Kidney (tissue), 14 donors: Measurements from ENCODE around the gene HBEGF. TPM values are rescaled to one million over a fixed set of nuclear protein-coding genes. Genes with fewer than 3 reads are reported as not detected.

ENCODE experiments used
- DNase-seq, 5 donors: peaks; one replicate each; pipeline ENCODE4 v3.0.0-alpha.2; 2013 to 2020
- FAIRE-seq: peaks from 2 replicates; lab custom pipeline; 2012; peaks lifted over from hg19 to GRCh38; lab: Jason Lieb, UNC
- H3K27ac ChIP-seq, 2 donors: one replicate each; pipeline ENCODE4 v1.7.0; 2013; ENCODE audit warnings: low read depth in 2 of 2, low read length in 2 of 2, inconsistent platforms in 1 of 2
- H3K27me3 ChIP-seq: one replicate; pipeline ENCODE4 v1.7.1; 2013; ENCODE audit warnings: low read length, inconsistent platforms; ENCODE audit not compliant: control insufficient read depth, insufficient read depth
- H3K36me3 ChIP-seq, 3 donors: one replicate each; pipeline versions ENCODE4 v1.7.0 to v1.7.1; 2013; ENCODE audit warnings: low read length in 3 of 3, control low read depth in 1 of 3, inconsistent platforms in 1 of 3; ENCODE audit not compliant: insufficient read depth in 3 of 3, control insufficient read depth in 2 of 3
- H3K4me1 ChIP-seq, 3 donors: one replicate each; pipeline versions ENCODE4 v1.7.0 to v1.7.1; 2013; ENCODE audit warnings: low read length in 3 of 3, inconsistent platforms in 1 of 3, low read depth in 1 of 3; ENCODE audit not compliant: control insufficient read depth in 2 of 3, insufficient read depth in 2 of 3
- H3K4me3 ChIP-seq, 3 donors: one replicate each; pipeline versions ENCODE4 v1.7.0 to v1.8.1; 2013; ENCODE audit warnings: low read length in 3 of 3, control low read depth in 1 of 3, inconsistent platforms in 1 of 3
- H3K9ac ChIP-seq, 3 donors: one replicate each; pipeline versions ENCODE4 v1.7.0 to v1.7.1; 2013; ENCODE audit warnings: low read length in 3 of 3, control low read depth in 1 of 3, inconsistent platforms in 1 of 3
- H3K9me3 ChIP-seq, 3 donors: one replicate each; pipeline versions ENCODE4 v1.7.0 to v1.7.1; 2013; ENCODE audit warnings: low read length in 3 of 3, control low read depth in 1 of 3, inconsistent platforms in 1 of 3; ENCODE audit not compliant: control insufficient read depth in 2 of 3, insufficient read depth in 1 of 3
- CTCF ChIP-seq: IDR thresholded peaks from 3 replicates; pipeline ENCODE4 v1.5.1; 2012; ENCODE audit warnings: mild to moderate bottlenecking, moderate library complexity, borderline replicate concordance; ENCODE audit not compliant: insufficient read depth; ENCODE audit errors: extremely low read depth
- intact Hi-C: fragments of 100-400 bp; cut with DNase I; formaldehyde crosslinking; loops from one replicate; pipeline ENCODE4 v1.11.1; 2022
- polyA plus RNA-seq: library from polyadenylated mRNA; stranded (reverse); fragments of 350-450 nt; fragmentation: Illumina TruSeq; extraction: RNeasy Lipid Tissue Mini Kit (QIAGEN cat#74804); gene quantifications from one replicate; pipeline ENCODE4 v1.2.3, GENCODE V29; 2014; ENCODE audit warnings: low read depth, low replicate concordance; ENCODE audit not compliant: insufficient read depth
- total RNA-seq: library from RNA; stranded (reverse); fragmentation: NEBNext Ultra II Directional; extraction: Animal tissue kit (Norgen Biotek cat#: 25700); gene quantifications from one replicate; pipeline ENCODE4 v1.2.1, GENCODE V29; 2021
- donor health status: control.
- donor health status: control.
- donor health status: control.
- donor health status: control.
- donor health status: control.
- donor health status: DM: yes; HTN: yes; CAD: no.
- donor health status: Normal renal cell carcinoma (clear cell type).

HBEGF gene
- total and polyA plus RNA-seq, 2 donors from 2014 or later: 6.0 to 7.8 TPM

DNA sequence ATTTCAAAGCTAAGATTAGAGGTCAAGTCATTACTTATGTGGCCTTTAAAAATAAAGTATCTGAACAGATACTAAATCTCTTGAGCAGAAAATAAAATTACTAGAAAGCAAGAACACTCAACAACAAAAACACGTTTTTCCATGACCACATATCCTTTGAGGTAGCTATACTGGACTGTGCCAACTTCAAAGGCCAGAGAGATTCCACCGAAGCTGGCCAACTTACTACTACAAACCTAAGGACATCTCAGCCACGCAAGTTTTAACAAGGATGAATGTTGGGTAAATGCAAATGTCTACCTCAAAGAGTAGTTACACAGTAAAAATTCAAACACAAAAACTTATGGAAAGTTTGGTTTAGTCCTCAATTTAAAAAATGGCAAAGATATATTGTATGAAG is 62.4 kb downstream of the HBEGF start:
- Histone ChIP-seq H3K36me3 (no peaks in the 10 kb centered on the region), H3K4me3 (no peak overlapping the region), H3K9me3 (no peaks in the 10 kb centered on the region), H3K27me3 (no peaks in the 10 kb centered on the region), H3K27ac (no peak overlapping the region), H3K4me1 (no peaks in the 10 kb centered on the region), H3K9ac (no peak overlapping the region)
- DNase-seq (no peak), FAIRE-seq (no peak)
- intact Hi-C loops: no loop called here
- TF ChIP-seq CTCF: no peak

Other genes starting within 250 kb of the HBEGF start
- 31.6 TPM for gene PURA, start 232.5 kb downstream of the HBEGF start, total RNA-seq
- 4.7 TPM for gene PURA, start 232.5 kb downstream of the HBEGF start, polyA plus RNA-seq
- gene IGIP, start 220.7 kb downstream of the HBEGF start, total RNA-seq: 15.5 TPM
- gene IGIP, start 220.7 kb downstream of the HBEGF start, polyA plus RNA-seq: 13.2 TPM
- 157 TPM for gene CYSTM1, start 171.4 kb downstream of the HBEGF start, total RNA-seq
- 485 TPM for gene CYSTM1, start 171.4 kb downstream of the HBEGF start, polyA plus RNA-seq
- gene PFDN1, start 43.5 kb downstream of the HBEGF start, total RNA-seq: 48.9 TPM
- gene PFDN1, start 43.5 kb downstream of the HBEGF start, polyA plus RNA-seq: 85.8 TPM
- 2.5 TPM for gene SLC4A9, start 13.6 kb upstream of the HBEGF start, total RNA-seq
- 29.9 TPM for gene SLC4A9, start 13.6 kb upstream of the HBEGF start, polyA plus RNA-seq
- gene ANKHD1, start 55.2 kb upstream of the HBEGF start, total RNA-seq: 130 TPM
- 26.4 TPM for gene ANKHD1, start 55.2 kb upstream of the HBEGF start, polyA plus RNA-seq
- 22.6 TPM for gene EIF4EBP3, start 201.1 kb upstream of the HBEGF start, total RNA-seq
- 48.8 TPM for gene EIF4EBP3, start 201.1 kb upstream of the HBEGF start, polyA plus RNA-seq
- gene SRA1, start 210.9 kb upstream of the HBEGF start, total RNA-seq: 31.3 TPM
- 52.4 TPM for gene SRA1, start 210.9 kb upstream of the HBEGF start, polyA plus RNA-seq
- 33.9 TPM for gene APBB3, start 218.0 kb upstream of the HBEGF start, total RNA-seq
- 19.6 TPM for gene APBB3, start 218.0 kb upstream of the HBEGF start, polyA plus RNA-seq
- gene SLC35A4, start 218.2 kb upstream of the HBEGF start, total RNA-seq: 89.9 TPM
- gene SLC35A4, start 218.2 kb upstream of the HBEGF start, polyA plus RNA-seq: 71.2 TPM